H4 (cell line): ENCODE measurements around the gene GOLGA2. TPM values are rescaled to one million over a fixed set of nuclear protein-coding genes. Genes with fewer than 3 reads are reported as not detected.
"Not testable (repeated sequence)": the region's sequence is repeated elsewhere in the genome, so short reads cannot be mapped to it uniquely, and the experiment has no call there.

Experiments
- DNase-seq: peaks from one replicate; pipeline ENCODE4 v3.0.0-alpha.2; 2015; ENCODE audit warnings: low spot score
- total RNA-seq: library from RNA; depleted of rRNA; stranded (reverse); fragments of >200 nt; shearing (Covaris generic); gene quantifications from 2 replicates; pipeline ENCODE4 v1.2.3, GENCODE V29; 2014

Gene GOLGA2
- total RNA-seq, 1 experiment from 2014 or later, result 40.3 TPM

GRCh38 chr9:128242124-128242523 lies 33.7 kb downstream of the GOLGA2 start:
- DNase-seq, result no peak

GRCh38 chr9:128233817-128234406 lies 41.9 kb downstream of the GOLGA2 start:
- no peak for DNase-seq

GRCh38 chr9:128232528-128233428 lies 43.0 kb downstream of the GOLGA2 start:
- no peak for DNase-seq

GRCh38 chr9:128231638-128232527 lies 43.9 kb downstream of the GOLGA2 start:
- no peak for DNase-seq

- not testable (repeated sequence) for DNase-seq
These were observed 44.9 kb downstream of the GOLGA2 start for GRCh38 chr9:128230897-128231296.

GRCh38 chr9:128226412-128226801 lies 49.4 kb downstream of the GOLGA2 start:
- DNase-seq, result no peak

GRCh38 chr9:128225770-128226411 lies 49.9 kb downstream of the GOLGA2 start:
- no peak for DNase-seq

- DNase-seq, result no peak
These were observed 50.9 kb downstream of the GOLGA2 start for GRCh38 chr9:128224877-128225276.

- DNase-seq, result no peak
These were observed 52.7 kb downstream of the GOLGA2 start for GRCh38 chr9:128222880-128223670.

- no peak for DNase-seq
These were observed 53.8 kb downstream of the GOLGA2 start for GRCh38 chr9:128222026-128222425.

- DNase-seq, result no peak
These were observed 56.0 kb downstream of the GOLGA2 start for GRCh38 chr9:128219831-128220230.

- DNase-seq, result no peak
These were observed 57.1 kb downstream of the GOLGA2 start for GRCh38 chr9:128218518-128219389.

- DNase-seq, result no peak
These were observed 57.7 kb downstream of the GOLGA2 start for GRCh38 chr9:128218172-128218517.

- no peak for DNase-seq
These were observed 58.8 kb downstream of the GOLGA2 start for GRCh38 chr9:128216781-128217553.

GRCh38 chr9:128215491-128216409 lies 60.1 kb downstream of the GOLGA2 start:
- DNase-seq, result no peak

- no peak for DNase-seq
These were observed 61.0 kb downstream of the GOLGA2 start for GRCh38 chr9:128214571-128215490.
